A673 (cell line): ENCODE data around the gene PEAR1.

ENCODE experiments used
- CTCF ChIP-seq: fragments of 300-800, 200-600 bp; sonication (generic); conservative IDR thresholded peaks from 2 replicates; pipeline ENCODE4 v1.5.1; 2017; ENCODE audit warnings: low read depth, mild to moderate bottlenecking, antibody characterized with exemption, low read length, moderate library complexity, mixed read lengths
- EZH2 ChIP-seq: fragments of 200-600 bp; sonication (generic); IDR thresholded peaks from 2 replicates; pipeline ENCODE4 v1.6.1; 2017; ENCODE audit warnings: borderline replicate concordance, low read depth, mild to moderate bottlenecking, mixed read lengths, antibody characterized with exemption, low read length; ENCODE audit not compliant: poor library complexity, severe bottlenecking

DNA sequence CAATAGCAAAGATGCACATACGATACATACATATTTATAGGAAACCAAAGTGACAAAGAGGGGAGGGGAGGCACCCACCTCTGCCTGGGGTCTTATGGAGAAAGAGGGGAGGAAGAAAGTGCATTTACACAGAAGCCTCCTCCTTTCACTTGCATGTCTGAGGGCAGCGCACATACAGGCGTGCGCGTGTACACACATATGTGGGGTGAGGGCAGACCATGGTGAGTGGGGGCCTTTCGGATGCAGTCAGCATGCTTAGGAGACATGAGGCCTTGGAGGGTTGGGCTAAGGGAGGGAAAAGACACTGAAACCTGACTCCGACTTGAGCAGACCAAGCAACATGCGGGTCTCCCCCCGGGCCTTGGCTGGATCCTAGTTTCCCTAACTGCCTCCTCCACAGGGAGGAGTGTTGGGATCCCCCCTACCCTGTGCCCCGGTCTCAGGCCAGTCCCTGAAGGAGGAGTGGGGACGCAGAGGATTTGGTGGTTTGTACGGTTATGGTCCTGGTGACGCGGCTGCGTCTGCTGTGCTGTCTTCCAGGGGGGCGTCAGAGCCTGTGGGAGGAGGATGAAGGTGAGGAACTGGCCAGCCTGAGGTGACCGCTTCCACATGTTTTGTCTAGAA is 42.1 kb downstream of the PEAR1 start:
- no peak for TF ChIP-seq CTCF
- no peak for TF ChIP-seq EZH2
